ENCODE results near the gene CLSTN1. TPM values are rescaled to one million over a fixed set of nuclear protein-coding genes. Genes with fewer than 3 reads are reported as not detected.

The CLSTN1 gene
- total RNA-seq: 100 to 1,000 TPM in 2 of 5 donors, 10 to 100 TPM in 3; 84.6 to 105 (median 91.2) TPM
- total RNA-seq (2013): 65.6 TPM
- total RNA-seq: 38.6 to 165 (median 131) reads per million in 29 experiments

- ChIA-PET POLR2A (interaction anchor here in 1 of 2 donors (0.5 kb wide), 1 partner anchor 22 kb away, joined by 5 read pairs; no protein-coding TSS in a partner anchor), CTCF (no interaction called here)
- ATAC-seq (replicated peaks in 1 of 4): peak; percentile 78 to 82 (median 79)
- Mint-ChIP-seq H3K27ac (peak within 1 kb of the TSS; percentile 89 to 92), H3K36me3 (no peaks in the 10 kb centered on the region), H3K27me3 (no peaks in the 10 kb centered on the region), H3K4me3 (peak within 1 kb of the TSS; percentile 92 to 97 (median 93)), H3K4me1 (peaks cover 37 to 60% (median 46%) of the 10 kb centered on the region in 3 donors), H3K9me3 (no peaks in the 10 kb centered on the region)
- peak; percentile 76 to 93 (median 86) for DNase-seq
- Histone ChIP-seq H3K4me1 (ENCODE audit: control insufficient read depth in 1 of 2, extremely low read depth in 1 of 2, insufficient read depth in 2 of 2, low read length in 2 of 2) (peaks cover 17 to 37% of the 10 kb centered on the region in 2 experiments), H3K36me3 (ENCODE audit: control insufficient read depth in 2 of 2, extremely low read depth in 1 of 2, insufficient read depth in 1 of 2, low read length in 1 of 2) (no peaks in the 10 kb centered on the region), H3K27me3 (replicated peaks in 1 of 2; ENCODE audit: control insufficient read depth in 2 of 2, extremely low read depth in 1 of 2, insufficient read depth in 2 of 2, low read length in 1 of 2) (no peaks in the 10 kb centered on the region), H3K4me3 (ENCODE audit: control insufficient read depth in 1 of 2, extremely low read depth in 1 of 2, low read length in 1 of 2) (peak within 1 kb of the TSS; percentile 85 to 90), H3K27ac (ENCODE audit: low read length) (peak within 1 kb of the TSS; percentile 71), H3K9me3 (no peaks in the 10 kb centered on the region)
- 3% methylated on average over 73 of the region's 93 CpGs for WGBS (ENCODE audit: insufficient coverage)
Measured at GRCh38 chr1:9823943-9824701, at the start of gene CLSTN1. TSS of gene CLSTN1 (minus strand) at chr1:9823965. CDS start at chr1:9823733, 232 bp downstream.

DNA sequence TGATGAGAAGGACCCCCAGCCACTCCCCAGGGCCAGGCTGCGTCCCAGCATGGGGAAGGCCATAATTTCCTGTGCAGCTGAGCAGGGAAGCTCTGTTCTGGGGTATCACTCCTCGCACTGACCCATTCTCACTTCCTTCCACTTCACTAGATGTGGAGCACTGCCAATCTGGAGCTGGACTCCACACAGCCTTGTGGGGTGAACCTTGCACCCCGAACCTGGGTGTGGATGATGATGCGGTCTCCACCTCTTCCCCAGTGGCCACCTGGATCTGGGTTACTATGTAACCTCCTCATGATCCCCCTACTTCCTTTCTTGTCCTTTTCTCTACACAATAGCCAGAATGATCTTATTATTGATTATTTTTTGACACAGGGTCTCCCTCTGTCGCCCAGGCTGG lies 49.6 kb upstream of the CLSTN1 start:
- Histone ChIP-seq H3K4me3 (ENCODE audit: control insufficient read depth in 1 of 2, extremely low read depth in 1 of 2, low read length in 1 of 2) (no peak overlapping the region), H3K36me3 (ENCODE audit: control insufficient read depth in 2 of 2, extremely low read depth in 1 of 2, insufficient read depth in 1 of 2, low read length in 1 of 2) (peaks cover 3 to 10% of the 10 kb centered on the region in 2 donors), H3K27me3 (replicated peaks in 1 of 2; ENCODE audit: control insufficient read depth in 2 of 2, extremely low read depth in 1 of 2, insufficient read depth in 2 of 2, low read length in 1 of 2) (no peaks in the 10 kb centered on the region), H3K27ac (ENCODE audit: low read length) (no peak overlapping the region), H3K9me3 (no peaks in the 10 kb centered on the region), H3K4me1 (ENCODE audit: control insufficient read depth in 1 of 2, extremely low read depth in 1 of 2, insufficient read depth in 2 of 2, low read length in 2 of 2) (peaks cover 0 to 8% of the 10 kb centered on the region in 2 experiments)
- H3K4me1 Mint-ChIP-seq: peaks cover 4 to 9% (median 5%) of the 10 kb centered on the region in 3 donors
- H3K4me3 Mint-ChIP-seq: no peak overlapping the region
- no peak overlapping the region for H3K27ac Mint-ChIP-seq
- ChIA-PET POLR2A (interaction anchor here (0.5 to 0.7 kb wide), 3 partner anchors 120 to 128 kb away, joined by 3 to 5 read pairs (median 5); no protein-coding TSS in a partner anchor), CTCF (interaction anchor here (0.7 to 3.0 kb wide), 3 partner anchors 32 to 89 kb away, joined by 3 to 10 read pairs (median 5); no protein-coding TSS in a partner anchor)
- ATAC-seq (replicated peaks in 1 of 4) (no peak), DNase-seq (no peak)
- 90% methylated on average over 2 of the region's 5 CpGs for WGBS (ENCODE audit: insufficient coverage)
- H3K36me3 Mint-ChIP-seq: no peaks in the 10 kb centered on the region
- no peaks in the 10 kb centered on the region for H3K9me3 Mint-ChIP-seq
- H3K27me3 Mint-ChIP-seq: no peaks in the 10 kb centered on the region

- H3K9me3 ChIP-seq: no peaks in the 10 kb centered on the region
- H3K27me3 Mint-ChIP-seq: no peaks in the 10 kb centered on the region
- peaks cover 3 to 10% of the 10 kb centered on the region in 2 donors for H3K36me3 ChIP-seq (ENCODE audit: control insufficient read depth in 2 of 2, extremely low read depth in 1 of 2, insufficient read depth in 1 of 2, low read length in 1 of 2)
- DNase-seq (no peak), ATAC-seq (replicated peaks in 1 of 4) (no peak)
- ChIA-PET POLR2A (interaction anchor here (0.6 to 0.7 kb wide), 2 partner anchors 121 to 126 kb away, joined by 3 to 5 read pairs; no protein-coding TSS in a partner anchor), CTCF (interaction anchor here (0.6 to 3.0 kb wide), 3 partner anchors 33 to 171 kb away, joined by 4 to 10 read pairs (median 5); no protein-coding TSS in a partner anchor)
- no peak overlapping the region for H3K27ac Mint-ChIP-seq
- H3K36me3 Mint-ChIP-seq: no peaks in the 10 kb centered on the region
- 94% methylated on average over 9 of the region's 11 CpGs for WGBS (ENCODE audit: insufficient coverage)
- H3K4me3 ChIP-seq (ENCODE audit: control insufficient read depth in 1 of 2, extremely low read depth in 1 of 2, low read length in 1 of 2): no peak overlapping the region
- no peaks in the 10 kb centered on the region for H3K9me3 Mint-ChIP-seq
- no peaks in the 10 kb centered on the region for H3K27me3 ChIP-seq (replicated peaks in 1 of 2; ENCODE audit: control insufficient read depth in 2 of 2, extremely low read depth in 1 of 2, insufficient read depth in 2 of 2, low read length in 1 of 2)
- H3K4me1 Mint-ChIP-seq: peaks cover 4 to 9% (median 5%) of the 10 kb centered on the region in 3 donors
- peaks cover 0 to 9% of the 10 kb centered on the region in 2 experiments for H3K4me1 ChIP-seq (ENCODE audit: control insufficient read depth in 1 of 2, extremely low read depth in 1 of 2, insufficient read depth in 2 of 2, low read length in 2 of 2)
- no peak overlapping the region for H3K4me3 Mint-ChIP-seq
- no peak overlapping the region for H3K27ac ChIP-seq (ENCODE audit: low read length)
Measured at GRCh38 chr1:9872430-9873165, 48.8 kb upstream of the CLSTN1 start.

DNA sequence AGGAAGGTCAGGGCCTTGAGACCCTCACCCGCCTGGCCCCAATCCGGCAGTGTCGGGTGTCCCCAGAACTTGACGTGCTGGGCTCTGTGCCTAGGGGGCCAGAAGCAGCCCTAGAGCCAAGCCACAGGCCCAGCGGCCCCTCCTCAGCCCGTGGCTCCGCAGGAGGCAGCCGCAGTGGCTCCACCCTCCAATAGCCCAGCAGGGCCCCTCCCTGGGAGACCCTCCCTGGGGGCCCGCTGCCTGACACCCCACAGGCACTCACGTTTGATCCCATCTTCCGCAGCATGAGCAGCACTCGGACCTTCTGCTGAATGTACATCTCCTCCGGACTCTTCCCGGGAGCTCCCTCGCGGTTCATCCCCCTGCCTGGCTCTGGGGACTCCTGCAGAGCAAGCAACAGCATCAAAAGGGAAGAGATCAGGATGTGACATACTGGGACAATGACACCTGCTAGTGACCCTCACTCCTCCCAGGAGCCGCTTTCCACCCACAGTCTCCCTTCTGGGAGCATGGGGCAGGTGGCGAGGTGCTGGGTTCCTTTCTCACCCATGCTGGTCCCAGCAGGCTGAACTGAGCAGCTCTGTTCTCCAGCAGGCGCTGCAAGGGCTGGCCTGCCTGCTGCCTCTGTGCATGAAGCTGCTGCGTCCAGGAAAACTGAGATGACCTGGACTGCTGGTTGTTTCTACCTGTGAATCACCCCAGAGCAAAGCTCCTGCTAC lies 48.1 kb upstream of the CLSTN1 start:
- H3K4me3 ChIP-seq (ENCODE audit: control insufficient read depth in 1 of 2, extremely low read depth in 1 of 2, low read length in 1 of 2): no peak overlapping the region
- Mint-ChIP-seq H3K9me3 (no peaks in the 10 kb centered on the region), H3K36me3 (no peaks in the 10 kb centered on the region), H3K4me3 (no peak overlapping the region), H3K27ac (no peak overlapping the region), H3K27me3 (no peaks in the 10 kb centered on the region), H3K4me1 (peaks cover 5 to 13% (median 6%) of the 10 kb centered on the region in 3 donors)
- ATAC-seq (replicated peaks in 1 of 4): no peak
- peaks cover 3 to 10% of the 10 kb centered on the region in 2 donors for H3K36me3 ChIP-seq (ENCODE audit: control insufficient read depth in 2 of 2, extremely low read depth in 1 of 2, insufficient read depth in 1 of 2, low read length in 1 of 2)
- DNase-seq: no peak
- ChIA-PET POLR2A (no interaction called here), CTCF (interaction anchor here (0.6 kb wide), 2 partner anchors 92 to 172 kb away, joined by 4 read pairs; no protein-coding TSS in a partner anchor)
- peaks cover 0 to 15% of the 10 kb centered on the region in 2 experiments for H3K4me1 ChIP-seq (ENCODE audit: control insufficient read depth in 1 of 2, extremely low read depth in 1 of 2, insufficient read depth in 2 of 2, low read length in 2 of 2)
- no peaks in the 10 kb centered on the region for H3K9me3 ChIP-seq
- H3K27ac ChIP-seq (ENCODE audit: low read length): no peak overlapping the region
- H3K27me3 ChIP-seq (replicated peaks in 1 of 2; ENCODE audit: control insufficient read depth in 2 of 2, extremely low read depth in 1 of 2, insufficient read depth in 2 of 2, low read length in 1 of 2): no peaks in the 10 kb centered on the region
- WGBS (ENCODE audit: insufficient coverage): 93% methylated on average over 20 of the region's 20 CpGs

- H3K9me3 ChIP-seq: no peaks in the 10 kb centered on the region
- Mint-ChIP-seq H3K9me3 (no peaks in the 10 kb centered on the region), H3K27ac (no peak overlapping the region), H3K36me3 (no peaks in the 10 kb centered on the region), H3K4me1 (peaks cover 7 to 19% (median 9%) of the 10 kb centered on the region in 3 donors), H3K27me3 (no peaks in the 10 kb centered on the region), H3K4me3 (no peak overlapping the region)
- ChIA-PET CTCF (interaction anchor here in 1 of 2 donors (0.7 kb wide), 1 partner anchor 86 kb away, joined by 3 read pairs; no protein-coding TSS in a partner anchor), POLR2A (no interaction called here)
- no peak for ATAC-seq (replicated peaks in 1 of 4)
- DNase-seq: no peak
- H3K27me3 ChIP-seq (replicated peaks in 1 of 2; ENCODE audit: control insufficient read depth in 2 of 2, extremely low read depth in 1 of 2, insufficient read depth in 2 of 2, low read length in 1 of 2): no peaks in the 10 kb centered on the region
- H3K4me3 ChIP-seq (ENCODE audit: control insufficient read depth in 1 of 2, extremely low read depth in 1 of 2, low read length in 1 of 2): no peak overlapping the region
- no peak overlapping the region for H3K27ac ChIP-seq (ENCODE audit: low read length)
- 91% methylated on average over 8 of the region's 9 CpGs for WGBS (ENCODE audit: insufficient coverage)
- H3K36me3 ChIP-seq (ENCODE audit: control insufficient read depth in 2 of 2, extremely low read depth in 1 of 2, insufficient read depth in 1 of 2, low read length in 1 of 2): peaks cover 4 to 10% of the 10 kb centered on the region in 2 donors
- peaks cover 0 to 15% of the 10 kb centered on the region in 2 experiments for H3K4me1 ChIP-seq (ENCODE audit: control insufficient read depth in 1 of 2, extremely low read depth in 1 of 2, insufficient read depth in 2 of 2, low read length in 2 of 2)
Measured at GRCh38 chr1:9871021-9871420, 47.3 kb upstream of the CLSTN1 start.

Measured in T-cell (primary cell).